ENCODE results near the gene MARK1.

The MARK1 gene

DNA sequence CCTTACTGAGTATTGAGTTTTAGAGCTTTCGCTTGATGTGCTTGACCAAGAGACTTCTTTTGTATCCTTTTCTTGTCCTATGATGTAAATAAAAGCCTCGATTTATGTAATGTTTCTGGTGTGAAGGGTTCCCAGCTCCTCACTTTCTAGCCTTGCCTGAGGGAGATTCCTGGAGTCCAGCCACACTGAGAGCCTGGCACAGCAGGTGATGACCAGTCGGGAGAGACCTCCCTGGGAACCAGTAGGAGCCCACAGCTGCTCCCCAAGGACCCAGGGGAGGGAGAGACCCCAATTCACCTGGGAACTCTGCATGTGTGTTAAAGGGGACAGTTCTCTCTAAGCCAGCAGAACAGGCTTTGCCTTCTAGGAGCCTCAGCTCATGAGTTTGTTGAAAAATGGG, 171.1 kb downstream of the MARK1 start:
- ChIA-PET CTCF (no interaction called here), POLR2A (no interaction called here)
- DNase-seq (ENCODE audit: extremely low spot score), result no peak
- TF ChIP-seq FOXA1 (IDR thresholded peaks at IDR 0.05) (no peak), TARDBP (IDR thresholded peaks at IDR 0.05) (no peak), HDGF (IDR thresholded peaks at IDR 0.05; ENCODE audit: borderline replicate concordance) (no peak), ZNF384 (IDR thresholded peaks at IDR 0.05) (no peak), ELF4 (IDR thresholded peaks at IDR 0.05) (no peak), FOXK2 (IDR thresholded peaks at IDR 0.05) (no peak)
- TF ChIP-seq, protein P1, sequence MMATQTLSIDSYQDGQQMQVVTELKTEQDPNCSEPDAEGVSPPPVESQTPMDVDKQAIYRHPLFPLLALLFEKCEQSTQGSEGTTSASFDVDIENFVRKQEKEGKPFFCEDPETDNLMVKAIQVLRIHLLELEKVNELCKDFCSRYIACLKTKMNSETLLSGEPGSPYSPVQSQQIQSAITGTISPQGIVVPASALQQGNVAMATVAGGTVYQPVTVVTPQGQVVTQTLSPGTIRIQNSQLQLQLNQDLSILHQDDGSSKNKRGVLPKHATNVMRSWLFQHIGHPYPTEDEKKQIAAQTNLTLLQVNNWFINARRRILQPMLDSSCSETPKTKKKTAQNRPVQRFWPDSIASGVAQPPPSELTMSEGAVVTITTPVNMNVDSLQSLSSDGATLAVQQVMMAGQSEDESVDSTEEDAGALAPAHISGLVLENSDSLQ (IDR thresholded peaks at IDR 0.05), result no peak

DNA sequence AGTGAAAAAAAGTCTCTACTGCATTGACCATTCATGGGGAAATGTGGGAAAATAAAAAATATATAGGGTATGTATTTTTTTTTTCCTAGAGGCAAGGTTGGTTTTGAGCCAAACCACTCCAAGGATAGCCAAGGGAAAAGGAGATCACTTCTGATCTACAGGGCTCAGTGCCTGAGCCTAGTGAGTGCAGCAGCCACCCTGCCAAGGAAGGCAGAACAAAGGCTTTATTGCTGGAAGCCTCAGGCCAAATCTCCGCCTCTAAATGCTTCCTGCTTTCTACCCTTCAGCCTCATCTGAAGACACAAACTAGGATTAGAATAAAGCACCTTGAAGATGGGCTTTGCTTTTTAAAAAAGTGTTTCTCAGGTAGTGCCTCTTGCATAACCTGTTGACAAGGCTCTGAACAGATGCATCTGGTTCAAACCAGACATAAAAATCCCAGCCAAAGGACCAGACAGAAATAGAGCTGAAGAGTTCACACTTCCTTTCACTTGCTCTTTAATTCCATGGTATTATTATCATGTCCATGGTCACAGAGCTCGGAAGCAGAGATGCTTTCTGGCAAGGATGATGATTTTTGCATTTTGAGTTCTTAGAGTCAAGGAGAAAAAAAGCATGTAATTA, 172.7 kb downstream of the MARK1 start:
- no peak for DNase-seq (ENCODE audit: extremely low spot score)
- no peak for TF ChIP-seq FOXA1 (IDR thresholded peaks at IDR 0.05)
- TF ChIP-seq ELF4 (IDR thresholded peaks at IDR 0.05), result no peak
- no peak for TF ChIP-seq LEF1 (IDR thresholded peaks at IDR 0.05; ENCODE audit: borderline replicate concordance)
- TF ChIP-seq NFRKB (IDR thresholded peaks at IDR 0.05), result no peak
- no peak for TF ChIP-seq TARDBP (IDR thresholded peaks at IDR 0.05)
- TF ChIP-seq, protein P1 (IDR thresholded peaks at IDR 0.05), result no peak
- no peak for TF ChIP-seq CTBP1 (IDR thresholded peaks at IDR 0.05; ENCODE audit: borderline replicate concordance)
- TF ChIP-seq HDGF (IDR thresholded peaks at IDR 0.05; ENCODE audit: borderline replicate concordance), result no peak
- no peak for TF ChIP-seq L3MBTL2 (conservative IDR thresholded peaks at IDR 0.05)
- no peak for TF ChIP-seq FOXK2 (IDR thresholded peaks at IDR 0.05)
- no peak for TF ChIP-seq FOXM1 (IDR thresholded peaks at IDR 0.05; ENCODE audit: borderline replicate concordance)
- no peak for TF ChIP-seq BHLHE40 (IDR thresholded peaks at IDR 0.05; ENCODE audit: borderline replicate concordance)
- no peak for TF ChIP-seq SP1 (IDR thresholded peaks at IDR 0.05)
- TF ChIP-seq ZNF384 (IDR thresholded peaks at IDR 0.05), result no peak
- TF ChIP-seq ARNT (IDR thresholded peaks at IDR 0.05), result no peak
- ChIA-PET POLR2A (no interaction called here), CTCF (interaction anchor here (0.8 kb wide), 1 partner anchor 9 kb away, joined by 4 read pairs; no protein-coding TSS in a partner anchor)

DNA sequence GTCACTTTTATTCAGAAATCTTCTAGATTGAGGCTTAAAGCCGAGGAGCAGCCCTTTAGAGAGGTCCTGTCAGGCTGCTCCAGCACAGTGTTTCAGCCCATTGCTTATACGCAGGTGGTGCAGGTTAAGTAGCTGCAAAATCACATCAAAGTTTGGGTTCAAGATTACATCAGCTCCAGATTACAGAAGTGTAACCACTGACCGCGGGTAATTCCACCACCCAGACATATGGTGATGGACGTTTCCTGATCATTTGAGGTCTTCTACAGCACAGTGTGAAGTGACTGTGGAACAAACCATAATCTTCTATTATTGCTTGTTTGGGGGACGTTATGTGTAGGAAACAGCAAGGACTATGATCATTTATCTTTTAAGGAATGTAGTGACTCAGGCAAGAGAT, 174.0 kb downstream of the MARK1 start:
- no peak for TF ChIP-seq HDGF (IDR thresholded peaks at IDR 0.05; ENCODE audit: borderline replicate concordance)
- TF ChIP-seq FOXK2 (IDR thresholded peaks at IDR 0.05), result no peak
- no peak for TF ChIP-seq SUZ12 (IDR thresholded peaks at IDR 0.05)
- no peak for TF ChIP-seq ZNF384 (IDR thresholded peaks at IDR 0.05)
- no peak for TF ChIP-seq ELF4 (IDR thresholded peaks at IDR 0.05)
- TF ChIP-seq, protein P1 (IDR thresholded peaks at IDR 0.05), result no peak
- no peak for TF ChIP-seq CTBP1 (IDR thresholded peaks at IDR 0.05; ENCODE audit: borderline replicate concordance)
- DNase-seq (ENCODE audit: extremely low spot score), result no peak
- ChIA-PET CTCF (interaction anchor here (0.6 kb wide), 1 partner anchor 324 kb away, joined by 3 read pairs; no protein-coding TSS in a partner anchor), POLR2A (no interaction called here)

DNA sequence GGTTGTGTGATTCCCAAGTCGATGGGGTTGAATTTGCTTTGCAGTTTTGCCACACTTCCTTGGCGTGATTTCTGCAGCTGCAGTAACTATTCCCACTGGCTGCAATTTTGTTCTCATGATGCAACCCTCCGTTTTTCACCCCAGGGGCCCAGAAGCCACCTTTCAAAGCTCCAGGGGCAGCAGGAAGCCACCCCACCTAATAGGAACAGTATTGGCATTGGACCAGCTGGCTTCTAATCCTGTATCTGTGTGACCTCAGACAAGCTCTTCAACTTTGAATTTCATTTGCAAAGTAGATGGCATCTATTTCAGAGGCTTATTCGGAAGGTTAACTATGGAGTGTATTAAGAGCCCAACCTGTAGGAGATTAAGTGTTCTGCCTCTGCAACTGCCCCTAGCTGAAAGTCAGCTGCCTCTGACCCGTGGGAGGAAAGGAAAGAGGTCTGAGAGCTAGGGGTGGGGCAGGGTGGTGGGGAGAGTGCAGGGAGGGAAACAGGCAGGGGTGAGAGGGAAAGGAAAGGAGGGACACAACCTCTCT, 174.9 kb downstream of the MARK1 start:
- DNase-seq (ENCODE audit: extremely low spot score), result no peak
- CTCF ChIA-PET, result no interaction called here
- no peak for TF ChIP-seq FOXM1 (IDR thresholded peaks at IDR 0.05; ENCODE audit: borderline replicate concordance)
- no peak for TF ChIP-seq FOXA1 (IDR thresholded peaks at IDR 0.05)
- TF ChIP-seq, protein P1 (IDR thresholded peaks at IDR 0.05), result no peak
- POLR2A ChIA-PET, result no interaction called here

DNA sequence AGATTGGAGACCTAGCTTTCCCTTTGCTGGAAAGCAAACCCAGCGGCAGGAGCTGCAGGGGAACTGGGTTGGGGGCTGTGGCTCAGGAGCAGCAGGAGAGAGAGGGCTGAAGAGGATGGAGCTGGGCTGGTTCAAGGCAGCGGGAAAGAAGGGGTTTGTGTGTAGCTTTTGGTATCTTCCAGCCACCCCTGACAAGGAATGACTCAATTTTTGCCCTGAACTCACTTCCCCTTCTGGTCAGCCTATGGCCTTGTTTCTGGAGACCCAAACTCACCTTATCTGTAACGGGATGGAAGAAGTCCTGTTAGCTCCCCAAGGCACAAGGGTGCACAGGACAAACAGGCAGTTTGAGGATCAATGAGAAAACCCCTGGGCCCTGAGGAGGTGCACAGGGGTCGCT, 175.4 kb downstream of the MARK1 start:
- POLR2A ChIA-PET, result no interaction called here

DNA sequence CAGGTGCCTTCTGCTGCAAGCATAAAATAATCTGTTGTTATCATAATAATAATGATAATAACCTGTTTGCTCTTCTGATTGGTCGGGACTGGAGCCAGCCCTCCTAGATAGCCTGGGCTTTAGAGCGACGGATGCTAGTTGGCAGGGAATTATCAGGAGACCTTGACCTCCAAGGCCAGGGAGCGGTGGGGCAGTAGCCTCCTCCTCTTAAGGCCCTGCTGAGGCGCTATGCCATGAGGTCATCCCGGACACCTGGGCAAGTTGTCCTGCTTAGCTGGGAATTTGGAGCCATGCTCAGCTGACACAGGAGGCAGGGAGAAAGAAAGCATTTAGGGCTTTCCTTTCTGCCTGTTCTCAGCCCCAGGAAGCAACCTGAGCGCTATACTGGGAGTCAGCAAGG, 177.8 kb downstream of the MARK1 start:
- TF ChIP-seq SUZ12 (IDR thresholded peaks at IDR 0.05) (no peak), SP1 (IDR thresholded peaks at IDR 0.05) (no peak), TARDBP (IDR thresholded peaks at IDR 0.05) (no peak), NFRKB (IDR thresholded peaks at IDR 0.05) (no peak), FOXA1 (IDR thresholded peaks at IDR 0.05) (no peak), L3MBTL2 (conservative IDR thresholded peaks at IDR 0.05) (no peak), ELF4 (IDR thresholded peaks at IDR 0.05) (no peak)
- DNase-seq (ENCODE audit: extremely low spot score), result no peak
- POLR2A ChIA-PET, result no interaction called here
- CTCF ChIA-PET, result no interaction called here

More for the DNA sequence above, 175.4 kb downstream of the MARK1 start:
- CTCF ChIA-PET, result no interaction called here
- no peak for TF ChIP-seq CTBP1 (IDR thresholded peaks at IDR 0.05; ENCODE audit: borderline replicate concordance)
- no peak for TF ChIP-seq ARNT (IDR thresholded peaks at IDR 0.05)
- TF ChIP-seq NFRKB (IDR thresholded peaks at IDR 0.05), result no peak
- TF ChIP-seq SP1 (IDR thresholded peaks at IDR 0.05), result no peak
- no peak for DNase-seq (ENCODE audit: extremely low spot score)

DNA sequence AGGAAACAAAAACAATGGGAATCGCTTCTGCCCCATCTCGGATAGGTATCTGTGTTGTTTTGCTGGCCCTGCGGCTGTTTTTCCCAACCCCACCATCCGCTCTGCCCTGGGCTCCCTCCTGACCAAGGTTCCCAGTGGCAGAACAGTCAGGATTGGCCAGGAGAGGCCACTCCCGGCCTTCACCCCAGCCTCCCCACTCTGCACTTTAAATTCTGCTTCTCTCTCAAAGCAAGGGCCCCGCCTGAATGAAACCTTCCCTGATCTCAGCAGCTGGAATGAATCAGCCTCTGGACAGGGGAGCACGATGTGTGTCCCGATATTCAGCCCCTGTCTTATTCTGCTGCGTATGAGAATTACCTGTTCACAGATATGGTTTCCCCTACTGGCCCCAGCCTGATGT, 178.5 kb downstream of the MARK1 start:
- DNase-seq (ENCODE audit: extremely low spot score), result no peak
- no peak for TF ChIP-seq NFRKB (IDR thresholded peaks at IDR 0.05)
- TF ChIP-seq SP1 (IDR thresholded peaks at IDR 0.05), result no peak
- TF ChIP-seq ELF4 (IDR thresholded peaks at IDR 0.05), result no peak
- TF ChIP-seq BHLHE40 (IDR thresholded peaks at IDR 0.05; ENCODE audit: borderline replicate concordance), result no peak
- TF ChIP-seq ARNT (IDR thresholded peaks at IDR 0.05), result no peak
- no peak for TF ChIP-seq FOXK2 (IDR thresholded peaks at IDR 0.05)
- no peak for TF ChIP-seq TARDBP (IDR thresholded peaks at IDR 0.05)
- TF ChIP-seq FOXA1 (IDR thresholded peaks at IDR 0.05), result no peak
- TF ChIP-seq LEF1 (IDR thresholded peaks at IDR 0.05; ENCODE audit: borderline replicate concordance), result no peak
- no peak for TF ChIP-seq CTBP1 (IDR thresholded peaks at IDR 0.05; ENCODE audit: borderline replicate concordance)
- no peak for TF ChIP-seq ZNF384 (IDR thresholded peaks at IDR 0.05)
- ChIA-PET POLR2A (no interaction called here), CTCF (no interaction called here)

All from HEK293T (cell line).